GM23338 (cell line): ENCODE measurements around the gene KCNH5. TPM values are rescaled to one million over a fixed set of nuclear protein-coding genes. Genes with fewer than 3 reads are reported as not detected.

ENCODE experiments used
- ATAC-seq: fragments of 200-7000 bp; cut with Tn5 transposase; 3 replicates; pipeline ENCODE4 v1.9.1; 2020
- DNase-seq: peaks from one replicate; pipeline ENCODE4 v3.0.0-alpha.2; 2015; ENCODE audit warnings: low spot score
- H2AFZ ChIP-seq: fragments of 200-600 bp; sonication (generic); 2 replicates; pipeline ENCODE4 v1.8.0; 2016; ENCODE audit warnings: antibody characterized with exemption, mild to moderate bottlenecking, moderate library complexity
- H3F3A ChIP-seq: fragments of 200-600 bp; sonication (generic); replicated peaks from 2 replicates; pipeline ENCODE4 v1.8.0; 2017; ENCODE audit warnings: antibody characterized with exemption, mixed run types, low read depth
- H3K27ac ChIP-seq: fragments of 200-600 bp; sonication (generic); 2 replicates; pipeline ENCODE4 v1.6.1; 2016; ENCODE audit warnings: low read depth
- H3K27me3 ChIP-seq: fragments of 200-600 bp; sonication (generic); 2 replicates; pipeline ENCODE4 v1.8.0; 2016; ENCODE audit warnings: mild to moderate bottlenecking, mixed run types, moderate library complexity; ENCODE audit not compliant: insufficient read depth
- H3K36me3 ChIP-seq: fragments of 200-600 bp; sonication (generic); 2 replicates; pipeline ENCODE4 v1.8.0; 2016; ENCODE audit warnings: mild to moderate bottlenecking; ENCODE audit not compliant: insufficient read depth
- H3K4me1 ChIP-seq: fragments of 200-600 bp; sonication (generic); 2 replicates; pipeline ENCODE4 v1.8.0; 2016; ENCODE audit warnings: mild to moderate bottlenecking, moderate library complexity; ENCODE audit not compliant: insufficient read depth
- H3K4me2 ChIP-seq: fragments of 200-600 bp; sonication (generic); 2 replicates; pipeline ENCODE4 v1.7.1; 2017; ENCODE audit warnings: mixed run types
- H3K4me3 ChIP-seq: fragments of 200-600 bp; sonication (generic); 2 replicates; pipeline ENCODE4 v1.6.1; 2016; ENCODE audit warnings: mixed run types
- H3K79me2 ChIP-seq: fragments of 200-600 bp; sonication (generic); replicated peaks from 2 replicates; pipeline ENCODE4 v1.8.0; 2017; ENCODE audit warnings: mild to moderate bottlenecking; ENCODE audit not compliant: insufficient read depth
- H3K9me2 ChIP-seq: fragments of 200-600 bp; sonication (generic); 2 replicates; pipeline ENCODE4 v1.8.0; 2017; ENCODE audit not compliant: insufficient read depth
- H4K20me1 ChIP-seq: fragments of 200-600 bp; sonication (generic); replicated peaks from 2 replicates; pipeline ENCODE4 v1.8.0; 2017; ENCODE audit warnings: mild to moderate bottlenecking; ENCODE audit not compliant: insufficient read depth
- H3K27ac Mint-ChIP-seq: 2 replicates; pipeline ENCODE4 v1.8.0; 2020; ENCODE audit warnings: inconsistent platforms, mild to moderate bottlenecking, moderate library complexity, mixed read lengths
- H3K27me3 Mint-ChIP-seq: 3 replicates; pipeline ENCODE4 v1.8.0; 2022; ENCODE audit warnings: low read depth, mild to moderate bottlenecking, moderate library complexity, mixed read lengths, inconsistent platforms; ENCODE audit not compliant: insufficient read depth, poor library complexity
- H3K36me3 Mint-ChIP-seq: 3 replicates; pipeline ENCODE4 v1.8.0; 2021; ENCODE audit warnings: low read depth, mild to moderate bottlenecking, inconsistent platforms, moderate library complexity, mixed read lengths
- H3K4me1 Mint-ChIP-seq: 3 replicates; pipeline ENCODE4 v1.8.0; 2020; ENCODE audit warnings: mild to moderate bottlenecking, inconsistent platforms, mixed read lengths
- H3K4me3 Mint-ChIP-seq: 3 replicates; pipeline ENCODE4 v1.8.0; 2021; ENCODE audit warnings: moderate library complexity, mild to moderate bottlenecking, inconsistent platforms, mixed read lengths
- H3K9me3 Mint-ChIP-seq: 3 replicates; pipeline ENCODE4 v1.8.0; 2020; ENCODE audit warnings: moderate library complexity, mild to moderate bottlenecking, inconsistent platforms, mixed read lengths
- CREB1 ChIP-seq: fragments of 250-450 bp; sonication (Bioruptor Pico); IDR thresholded peaks from 2 replicates; pipeline ENCODE4 v1.5.0; 2020; ENCODE audit warnings: low read depth, mild to moderate bottlenecking, moderate library complexity
- CTCF ChIP-seq, 2 experiments: fragments of 200-600 bp in 1 of 2; sonication (generic) in 1 of 2; conservative IDR thresholded peaks; 2 replicates each; pipeline versions ENCODE4 v1.5.1 to v1.6.1; 2016 to 2017; ENCODE audit warnings: antibody characterized with exemption in 2 of 2, low read depth in 2 of 2, mild to moderate bottlenecking in 2 of 2, moderate library complexity in 1 of 2
- ETS1 ChIP-seq: IDR thresholded peaks from 2 replicates; pipeline ENCODE4 v1.6.1; 2016; ENCODE audit warnings: antibody characterized with exemption
- EZH2 ChIP-seq: fragments of 200-600 bp; sonication (generic); IDR thresholded peaks from one replicate; pipeline ENCODE4 v1.8.0; 2017; ENCODE audit warnings: antibody characterized with exemption, mild to moderate bottlenecking, low read depth; ENCODE audit not compliant: unreplicated experiment
- EZH2phosphoT487 ChIP-seq: fragments of 200-600 bp; sonication (generic); IDR thresholded peaks from one replicate; pipeline ENCODE4 v1.8.1; 2018; ENCODE audit warnings: antibody characterized with exemption; ENCODE audit not compliant: unreplicated experiment
- JUNB ChIP-seq: IDR thresholded peaks from one replicate; pipeline ENCODE4 v1.6.1; 2016; ENCODE audit warnings: antibody characterized with exemption; ENCODE audit not compliant: unreplicated experiment
- NANOG ChIP-seq: IDR thresholded peaks from 2 replicates; pipeline ENCODE4 v1.6.1; 2016; ENCODE audit warnings: antibody characterized with exemption, borderline replicate concordance
- POLR2AphosphoS5 ChIP-seq: IDR thresholded peaks from 2 replicates; pipeline ENCODE4 v1.6.1; 2016; ENCODE audit warnings: antibody characterized with exemption, low read depth
- REST ChIP-seq: IDR thresholded peaks from one replicate; pipeline ENCODE4 v1.6.1; 2018; ENCODE audit warnings: antibody characterized with exemption; ENCODE audit not compliant: unreplicated experiment
- STAT1 ChIP-seq: IDR thresholded peaks from one replicate; pipeline ENCODE4 v1.6.1; 2016; ENCODE audit warnings: antibody characterized with exemption; ENCODE audit not compliant: unreplicated experiment
- ZNF114 ChIP-seq: fragments of 250-450 bp; sonication (Bioruptor Pico); IDR thresholded peaks from 2 replicates; pipeline ENCODE4 v1.5.0; 2020; ENCODE audit warnings: mild to moderate bottlenecking, moderate library complexity
- ZNF331 ChIP-seq: fragments of 250-450 bp; sonication (Bioruptor Pico); IDR thresholded peaks from 2 replicates; pipeline ENCODE4 v1.5.0; 2020; ENCODE audit warnings: low read depth, mild to moderate bottlenecking, moderate library complexity
- ZNF462 ChIP-seq: fragments of 250-450 bp; sonication (Bioruptor Pico); IDR thresholded peaks from 2 replicates; pipeline ENCODE4 v1.5.0; 2020; ENCODE audit warnings: mild to moderate bottlenecking, moderate library complexity
- polyA plus RNA-seq: library from polyadenylated mRNA; unstranded; fragments of >200 nt; fragmentation: Nextera tagmentation; extraction: Ambion mirVana; gene quantifications from 2 replicates; pipeline ENCODE4 v1.2.1, GENCODE V29; 2016
- total RNA-seq: library from RNA; depleted of rRNA; stranded (reverse); fragments of >200 nt; shearing (Covaris generic); gene quantifications from 2 replicates; pipeline ENCODE4 v1.2.3, GENCODE V29; 2014

The KCNH5 gene
- total and polyA plus RNA-seq, 2 experiments from 2014 or later: 0.71 to 0.83 TPM

GRCh38 chr14:62697461-62697860 is 347.8 kb downstream of the KCNH5 start:
- Mint-ChIP-seq H3K27me3 (no peaks in the 10 kb centered on the region), H3K9me3 (no peaks in the 10 kb centered on the region), H3K27ac (no peak overlapping the region), H3K4me1 (peaks cover 41% of the 10 kb centered on the region), H3K4me3 (no peak overlapping the region), H3K36me3 (no peaks in the 10 kb centered on the region)
- ATAC-seq (no peak), DNase-seq (no peak)
- H3K4me2 ChIP-seq: no peak overlapping the region
- H3K4me3 ChIP-seq: no peak overlapping the region
- no peak for TF ChIP-seq POLR2AphosphoS5
- no peak for TF ChIP-seq ZNF331
- TF ChIP-seq JUNB: no peak
- TF ChIP-seq CTCF (conservative IDR thresholded peaks at IDR 0.05; ENCODE audit: low read depth in 2 of 2): no peak
- TF ChIP-seq ZNF462 (CRISPR knock-in tag): no peak
- TF ChIP-seq CREB1: no peak
- TF ChIP-seq EZH2: no peak
- TF ChIP-seq ZNF114 (CRISPR knock-in tag): no peak
- no peak for TF ChIP-seq EZH2phosphoT487
- TF ChIP-seq REST: no peak
- no peak for TF ChIP-seq STAT1
- TF ChIP-seq ETS1: no peak
- TF ChIP-seq NANOG: no peak
- no peaks in the 10 kb centered on the region for H3K36me3 ChIP-seq
- H2AFZ ChIP-seq: no peak overlapping the region
- H3F3A ChIP-seq: no peaks in the 10 kb centered on the region
- H3K79me2 ChIP-seq: no peaks in the 10 kb centered on the region
- 0 out of 2 replicates have a peak, but pooled peaks cover 4% of the 10 kb centered on the region for H3K9me2 ChIP-seq
- no peaks in the 10 kb centered on the region for H4K20me1 ChIP-seq
- H3K27me3 ChIP-seq: no peaks in the 10 kb centered on the region
- peaks cover 30% of the 10 kb centered on the region for H3K4me1 ChIP-seq
- no peak overlapping the region for H3K27ac ChIP-seq
